SHP77 (cell line): ENCODE results near the gene RARG.

Experiments used
- DNase-seq, 2 experiments: peaks; one replicate each; lab custom pipeline; 2025; lab: John Stamatoyannopoulos, UW

RARG gene

GRCh38 chr12:53244337-53244736, 12.3 kb upstream of the RARG start:
- DNase-seq: no peak

- no peak for DNase-seq
Observed at GRCh38 chr12:53241623-53242412, 9.8 kb upstream of the RARG start.

DNA sequence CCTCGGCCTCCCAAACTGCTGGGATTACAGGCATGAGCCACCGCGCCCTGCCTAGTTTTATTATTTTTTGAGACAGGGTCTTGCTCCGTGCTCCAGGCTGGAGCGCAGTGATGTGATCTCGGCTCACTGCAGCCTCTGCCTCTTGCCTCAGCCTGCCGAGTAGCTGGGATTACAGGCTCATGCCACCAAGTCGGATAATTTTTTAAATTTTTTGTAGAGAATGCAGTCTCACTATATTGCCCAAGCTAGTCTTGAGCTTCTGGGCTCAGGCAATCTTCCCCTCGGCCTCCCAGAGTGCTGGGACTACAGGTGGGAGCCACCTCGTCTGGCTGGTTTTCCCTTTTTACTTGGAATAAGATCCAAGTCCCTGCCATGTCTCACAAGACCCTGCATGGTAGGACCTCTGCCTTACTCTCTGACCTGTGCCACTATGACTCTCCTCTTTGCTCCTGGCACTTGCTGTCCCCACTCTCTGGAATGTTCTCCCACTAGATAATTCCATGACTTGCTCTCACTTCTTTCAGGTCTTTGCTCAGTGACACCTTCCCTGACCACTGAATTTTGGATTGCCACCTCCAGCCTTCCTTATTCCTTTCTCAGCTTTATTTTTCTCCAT, 7.7 kb upstream of the RARG start:
- no peak for DNase-seq

DNA sequence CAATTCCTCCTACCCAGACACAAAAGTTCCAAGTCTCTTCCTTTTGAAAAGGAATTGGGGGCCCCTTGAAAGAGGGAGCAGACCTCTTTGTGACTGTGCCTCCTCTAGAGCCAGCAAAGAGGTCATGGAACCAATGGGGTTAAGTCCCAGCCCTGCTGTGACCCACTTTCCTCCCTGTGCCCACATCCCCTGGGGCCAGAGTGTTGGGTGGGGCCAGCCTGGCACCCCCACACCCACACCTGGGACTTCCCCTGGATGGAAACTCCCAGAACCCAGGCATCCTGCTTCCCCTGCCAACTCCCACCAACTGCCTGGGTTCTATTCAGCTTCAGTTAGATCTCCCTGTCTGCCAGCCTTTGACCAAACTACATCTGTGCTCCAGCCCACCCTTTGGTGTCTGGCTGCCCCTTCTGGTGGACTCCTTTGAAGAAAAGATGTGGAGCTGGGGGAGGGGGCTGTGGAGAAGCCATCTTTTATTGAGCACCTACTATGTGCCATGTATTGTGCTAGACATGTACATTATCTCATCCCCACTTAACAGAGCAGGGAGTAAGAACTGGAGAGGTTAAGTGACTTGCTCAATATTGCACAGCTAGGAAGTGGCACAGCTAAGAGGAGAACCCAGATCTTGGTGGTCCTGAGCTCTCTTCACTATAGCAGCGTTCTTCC, 4.6 kb upstream of the RARG start:
- no peak for DNase-seq

- no peak for DNase-seq
Observed at GRCh38 chr12:53235742-53236442, 3.9 kb upstream of the RARG start.

GRCh38 chr12:53235164-53235563, 3.2 kb upstream of the RARG start:
- DNase-seq: no peak

DNA sequence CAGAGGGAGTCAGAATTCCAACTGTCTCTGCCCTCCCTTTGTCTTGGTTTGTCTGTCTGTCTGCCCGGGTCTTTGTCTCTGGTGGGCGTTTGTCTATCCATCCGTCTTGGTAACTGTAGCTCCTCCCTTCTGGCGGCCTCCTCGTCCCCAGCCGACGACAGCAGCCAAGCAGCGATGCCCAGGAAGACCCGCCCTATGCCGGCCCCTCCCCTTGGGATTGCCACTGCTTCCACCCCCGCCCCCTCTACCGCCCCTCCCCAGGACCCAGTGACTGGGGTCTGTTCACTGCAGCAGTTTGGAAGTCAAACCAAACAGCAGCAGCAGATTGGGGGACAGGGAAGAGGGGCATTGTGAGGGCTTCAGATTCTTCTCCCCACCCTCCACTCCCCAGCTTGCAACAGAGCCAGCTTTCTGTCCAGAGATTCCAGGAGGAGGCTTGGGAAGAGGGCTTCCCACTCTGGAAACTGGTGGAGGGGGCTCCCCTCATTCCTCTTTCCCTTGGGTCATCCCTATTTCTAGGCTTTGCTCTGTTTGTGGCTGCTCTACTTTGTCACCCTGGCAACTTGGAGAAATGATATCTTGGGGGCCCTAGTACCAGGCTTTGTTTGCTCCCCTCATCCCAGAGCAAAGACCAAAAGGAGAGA, 2.4 kb upstream of the RARG start:
- no peak for DNase-seq

GRCh38 chr12:53233671-53234121, 1.7 kb upstream of the RARG start:
- DNase-seq: no peak

- no peak for DNase-seq
Observed at GRCh38 chr12:53232646-53233461, 845 bp upstream of the RARG start.

- no peak for DNase-seq
Observed at GRCh38 chr12:53231671-53231920, 413 bp downstream of the RARG start.

- DNase-seq: no peak
Observed at GRCh38 chr12:53230108-53230845, 1.7 kb downstream of the RARG start.

DNA sequence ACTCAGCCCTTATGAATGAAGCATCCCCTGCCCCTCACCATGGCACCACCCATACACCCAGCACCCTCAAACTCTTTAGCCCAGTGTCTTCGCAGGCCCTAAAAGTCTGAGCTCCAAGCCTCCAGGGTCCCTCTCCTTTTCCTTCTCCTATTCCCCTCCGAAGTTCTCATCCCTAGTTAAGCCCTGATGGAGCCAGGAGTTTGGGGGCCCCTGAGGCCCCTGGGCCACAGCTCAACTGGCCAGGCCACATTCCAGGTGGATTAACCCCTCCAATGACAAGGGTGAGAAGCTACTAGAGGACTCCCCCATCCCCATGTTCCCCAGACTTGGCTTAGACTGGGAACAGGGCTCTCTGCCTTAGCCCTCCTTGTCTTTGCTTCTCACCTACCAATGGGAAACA, 2.6 kb downstream of the RARG start:
- no peak for DNase-seq

DNA sequence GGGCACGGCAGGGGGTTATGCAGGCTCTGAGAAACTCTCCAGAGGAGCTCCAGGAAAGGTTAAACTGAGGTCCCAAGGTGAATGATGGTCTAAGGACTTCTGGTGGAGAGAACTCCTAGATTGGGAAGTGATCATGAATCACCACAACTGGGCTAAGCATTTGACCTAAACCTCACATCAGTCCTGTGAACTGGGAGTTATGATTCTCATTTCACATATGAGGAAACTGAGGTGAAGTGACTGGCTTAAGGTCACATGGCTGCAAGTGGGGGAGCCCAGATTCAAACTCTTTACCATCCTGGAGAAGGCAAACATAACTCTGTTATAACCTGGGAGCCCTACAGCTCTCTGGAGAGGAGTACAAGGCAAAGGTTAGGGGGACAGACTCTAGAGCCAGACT, 4.2 kb downstream of the RARG start:
- DNase-seq: no peak

DNA sequence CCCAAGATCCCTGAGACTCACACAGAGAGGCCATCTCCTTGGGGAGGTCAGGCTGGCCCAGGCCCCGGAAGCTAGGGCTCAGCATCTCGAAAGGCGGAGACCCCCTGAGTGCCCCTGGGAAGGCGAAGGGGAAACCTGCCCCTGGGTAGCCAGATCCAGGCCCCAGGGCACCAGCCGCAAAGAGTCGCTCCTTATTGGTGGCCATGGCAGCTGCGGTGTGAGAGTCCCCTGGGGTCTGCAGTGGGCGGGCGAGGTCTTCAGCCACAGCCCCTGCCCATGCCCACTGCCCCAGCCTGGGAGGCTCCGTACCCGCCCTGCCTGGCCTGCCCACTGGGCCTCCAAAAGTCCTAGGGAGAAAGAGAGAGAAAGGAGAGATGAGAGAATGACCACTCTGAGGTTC, 4.7 kb downstream of the RARG start:
- no peak for DNase-seq

GRCh38 chr12:53226815-53227214, 5.2 kb downstream of the RARG start:
- no peak for DNase-seq

- no peak for DNase-seq
Observed at GRCh38 chr12:53225635-53226424, 6.2 kb downstream of the RARG start.

DNA sequence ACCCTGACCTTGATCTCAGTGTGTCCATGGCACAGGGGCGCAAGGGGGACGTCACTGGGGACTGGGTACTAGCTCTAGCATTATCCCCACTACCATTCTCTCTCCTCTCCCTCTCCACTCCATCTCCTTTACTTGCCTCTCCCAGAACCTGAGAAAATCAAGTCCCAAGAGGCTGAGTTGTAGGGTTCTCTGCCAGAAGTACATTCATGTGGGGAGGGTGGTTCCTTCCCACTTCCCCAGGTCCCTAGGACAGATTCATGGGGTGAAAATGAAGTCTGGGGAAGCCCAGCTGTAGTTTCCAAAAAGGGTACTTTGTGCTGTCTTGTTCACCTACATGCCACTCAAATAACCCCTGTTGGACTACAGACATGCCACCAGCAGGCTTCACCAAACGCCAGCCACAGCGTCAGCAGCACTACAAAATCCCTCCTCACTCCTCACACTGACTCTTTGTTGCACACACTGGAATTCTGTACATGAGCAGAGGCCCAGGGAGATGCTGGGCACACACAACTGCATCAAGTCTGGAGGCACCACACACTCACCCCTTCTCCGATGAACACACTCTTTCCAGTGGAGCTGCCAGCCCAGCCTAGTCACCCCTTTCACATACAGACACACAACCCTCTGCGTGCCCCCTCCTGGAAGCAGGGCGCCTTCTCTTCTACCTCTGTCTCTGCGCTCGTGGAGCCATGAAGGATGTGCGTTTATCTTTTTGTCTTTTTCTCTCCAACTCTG, 6.9 kb downstream of the RARG start:
- DNase-seq: no peak

DNA sequence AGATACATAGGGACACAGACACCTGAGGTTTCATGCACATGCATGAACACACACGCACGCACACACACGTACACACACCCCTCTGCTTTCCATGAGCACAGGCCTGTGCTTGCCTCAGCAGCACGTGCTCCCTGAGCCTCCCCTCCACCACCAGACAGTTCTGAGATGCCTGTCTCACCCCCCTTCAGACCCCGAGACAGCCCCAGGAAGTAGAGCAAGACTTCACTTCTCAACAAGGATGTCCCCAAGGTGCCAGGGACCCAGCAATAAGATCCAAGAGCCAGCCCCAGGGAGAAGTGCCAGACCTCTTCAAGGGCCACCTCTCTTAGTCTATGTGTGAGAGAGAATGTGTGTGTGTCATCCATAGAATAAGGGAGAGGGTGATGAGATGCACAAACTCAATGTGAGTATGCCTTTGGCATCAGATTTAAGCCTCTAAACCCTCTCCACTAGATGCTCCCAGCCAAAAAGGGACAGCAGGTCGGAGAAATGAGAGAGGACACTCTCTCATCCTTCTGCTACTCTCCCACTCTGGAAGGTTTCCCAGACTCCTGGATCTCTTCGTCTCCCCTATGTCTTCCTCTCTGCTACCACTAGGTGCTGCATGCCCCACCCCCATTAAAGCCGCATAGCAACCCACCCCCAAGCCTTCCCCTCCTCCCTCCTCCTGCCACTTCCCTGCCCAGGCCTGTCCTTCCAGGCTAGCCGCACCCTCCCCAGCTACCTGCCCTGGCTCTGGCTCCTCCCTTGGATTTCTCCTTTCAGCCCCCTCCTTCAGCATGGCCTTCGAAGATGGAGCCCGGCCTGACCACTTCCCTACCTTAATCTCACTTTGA, 7.7 kb downstream of the RARG start:
- DNase-seq: no peak
